Fibroblast of the aortic adventitia (primary cell): ENCODE measurements around the gene CACNG6. TPM values are rescaled to one million over a fixed set of nuclear protein-coding genes. Genes with fewer than 3 reads are reported as not detected.

Experiments
- DNase-seq: peaks from one replicate; pipeline ENCODE4 v3.0.0-alpha.2; 2010; ENCODE audit warnings: low read depth
- H3K4me3 ChIP-seq: 2 replicates; pipeline ENCODE4 v1.5.1; 2011; ENCODE audit warnings: low read depth, mild to moderate bottlenecking, control low read depth, low read length, moderate library complexity
- total RNA-seq: library from RNA; depleted of rRNA; stranded (reverse); fragments of >200 nt; gene quantifications from 2 replicates; pipeline ENCODE4 v1.2.3, GENCODE V29; 2012; ENCODE audit warnings: low replicate concordance
- TF ChIP-seq, protein P1 (sequence below): IDR thresholded peaks from 2 replicates; pipeline ENCODE4 v1.5.1; 2011; ENCODE audit warnings: mild to moderate bottlenecking, low read length, control low read depth, inconsistent platforms; ENCODE audit not compliant: insufficient read depth

CACNG6 gene
- total RNA-seq, 1 donor, result 1.1 TPM

- no peak overlapping the region for H3K4me3 ChIP-seq
- no peak for DNase-seq
- TF ChIP-seq, protein P1, sequence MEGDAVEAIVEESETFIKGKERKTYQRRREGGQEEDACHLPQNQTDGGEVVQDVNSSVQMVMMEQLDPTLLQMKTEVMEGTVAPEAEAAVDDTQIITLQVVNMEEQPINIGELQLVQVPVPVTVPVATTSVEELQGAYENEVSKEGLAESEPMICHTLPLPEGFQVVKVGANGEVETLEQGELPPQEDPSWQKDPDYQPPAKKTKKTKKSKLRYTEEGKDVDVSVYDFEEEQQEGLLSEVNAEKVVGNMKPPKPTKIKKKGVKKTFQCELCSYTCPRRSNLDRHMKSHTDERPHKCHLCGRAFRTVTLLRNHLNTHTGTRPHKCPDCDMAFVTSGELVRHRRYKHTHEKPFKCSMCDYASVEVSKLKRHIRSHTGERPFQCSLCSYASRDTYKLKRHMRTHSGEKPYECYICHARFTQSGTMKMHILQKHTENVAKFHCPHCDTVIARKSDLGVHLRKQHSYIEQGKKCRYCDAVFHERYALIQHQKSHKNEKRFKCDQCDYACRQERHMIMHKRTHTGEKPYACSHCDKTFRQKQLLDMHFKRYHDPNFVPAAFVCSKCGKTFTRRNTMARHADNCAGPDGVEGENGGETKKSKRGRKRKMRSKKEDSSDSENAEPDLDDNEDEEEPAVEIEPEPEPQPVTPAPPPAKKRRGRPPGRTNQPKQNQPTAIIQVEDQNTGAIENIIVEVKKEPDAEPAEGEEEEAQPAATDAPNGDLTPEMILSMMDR, result no peak
Measured at GRCh38 chr19:54011507-54012211, 20.2 kb downstream of the CACNG6 start.

DNA sequence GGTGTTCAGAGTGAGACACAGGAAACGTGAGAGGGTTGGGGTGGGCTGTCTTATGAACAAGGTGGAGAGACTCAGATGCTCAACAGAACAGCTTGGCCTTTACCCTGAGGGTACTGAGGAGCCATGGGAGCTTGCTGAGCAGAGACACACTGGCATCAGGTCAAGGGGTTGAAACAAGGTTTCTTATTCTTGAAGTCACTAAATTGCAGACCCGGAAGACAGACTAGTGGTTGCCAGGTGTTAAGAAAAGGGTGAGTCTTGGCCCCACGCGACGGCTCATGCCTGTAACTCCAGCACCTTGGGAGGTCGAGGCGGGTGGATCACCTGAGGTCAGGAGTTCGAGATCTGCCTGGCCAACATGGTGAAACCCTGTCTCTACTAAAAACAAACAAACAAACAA is 22.4 kb downstream of the CACNG6 start:
- DNase-seq, result no peak
- TF ChIP-seq, protein P1, result no peak
- no peak overlapping the region for H3K4me3 ChIP-seq

DNA sequence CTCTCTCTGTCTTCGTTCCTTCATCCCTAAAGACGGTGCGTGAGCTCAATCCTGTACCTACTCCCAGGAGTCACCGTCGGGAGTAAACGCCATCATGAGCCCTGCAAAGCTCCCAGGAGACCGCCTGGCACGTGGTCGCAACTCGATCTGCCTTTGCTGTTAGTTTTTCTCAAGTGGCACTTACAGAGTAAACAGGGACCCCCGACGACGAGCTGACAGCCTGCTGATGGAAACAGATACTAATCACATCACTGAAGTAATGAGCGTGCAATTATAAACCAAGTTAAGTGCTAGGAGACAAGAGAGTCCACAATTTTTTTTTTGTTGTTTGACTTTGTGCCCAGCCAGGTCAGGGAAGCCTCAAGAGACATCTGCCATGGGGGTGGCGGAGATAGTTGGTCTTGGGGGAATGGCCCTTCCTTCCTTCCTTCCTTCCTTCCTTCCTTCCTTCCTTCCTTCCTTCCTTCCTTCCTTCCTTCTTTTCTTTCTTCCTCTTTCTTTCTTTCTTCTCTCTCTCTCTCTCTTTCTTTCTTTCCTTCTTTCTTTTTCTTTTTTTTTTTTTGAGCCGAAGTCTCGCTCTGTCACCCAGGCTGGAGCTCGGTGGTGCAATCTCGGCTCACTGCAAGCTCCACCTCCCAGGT is 23.6 kb downstream of the CACNG6 start:
- no peak overlapping the region for H3K4me3 ChIP-seq
- no peak for DNase-seq
- TF ChIP-seq, protein P1, result no peak

- peak; percentile 66 for DNase-seq
- H3K4me3 ChIP-seq, result no peak overlapping the region
- TF ChIP-seq, protein P1, result no peak
Measured at GRCh38 chr19:54017261-54017660, 25.8 kb downstream of the CACNG6 start.

- DNase-seq, result no peak
- TF ChIP-seq, protein P1, result no peak
Measured at GRCh38 chr19:54021363-54021762, 29.9 kb downstream of the CACNG6 start.

GRCh38 chr19:54021932-54022331 is 30.5 kb downstream of the CACNG6 start:
- TF ChIP-seq, protein P1, result no peak
- no peak overlapping the region for H3K4me3 ChIP-seq
- no peak for DNase-seq

More at GRCh38 chr19:54021363-54021762, 29.9 kb downstream of the CACNG6 start:
- H3K4me3 ChIP-seq, result no peak overlapping the region
